Loucy (cell line): ENCODE results near the gene PYROXD2.

Experiments used
- EZH2phosphoT487 ChIP-seq: fragments of 200-600 bp; IDR thresholded peaks from 2 replicates; pipeline ENCODE4 v1.6.1; 2018; ENCODE audit warnings: antibody characterized with exemption, mild to moderate bottlenecking, moderate library complexity, borderline replicate concordance
- TF ChIP-seq, protein P1 (sequence below): fragments of 200-600 bp; sonication (generic); conservative IDR thresholded peaks from 2 replicates; pipeline ENCODE4 v1.5.1; 2014; ENCODE audit warnings: mild to moderate bottlenecking, antibody characterized with exemption, low read length

DNA sequence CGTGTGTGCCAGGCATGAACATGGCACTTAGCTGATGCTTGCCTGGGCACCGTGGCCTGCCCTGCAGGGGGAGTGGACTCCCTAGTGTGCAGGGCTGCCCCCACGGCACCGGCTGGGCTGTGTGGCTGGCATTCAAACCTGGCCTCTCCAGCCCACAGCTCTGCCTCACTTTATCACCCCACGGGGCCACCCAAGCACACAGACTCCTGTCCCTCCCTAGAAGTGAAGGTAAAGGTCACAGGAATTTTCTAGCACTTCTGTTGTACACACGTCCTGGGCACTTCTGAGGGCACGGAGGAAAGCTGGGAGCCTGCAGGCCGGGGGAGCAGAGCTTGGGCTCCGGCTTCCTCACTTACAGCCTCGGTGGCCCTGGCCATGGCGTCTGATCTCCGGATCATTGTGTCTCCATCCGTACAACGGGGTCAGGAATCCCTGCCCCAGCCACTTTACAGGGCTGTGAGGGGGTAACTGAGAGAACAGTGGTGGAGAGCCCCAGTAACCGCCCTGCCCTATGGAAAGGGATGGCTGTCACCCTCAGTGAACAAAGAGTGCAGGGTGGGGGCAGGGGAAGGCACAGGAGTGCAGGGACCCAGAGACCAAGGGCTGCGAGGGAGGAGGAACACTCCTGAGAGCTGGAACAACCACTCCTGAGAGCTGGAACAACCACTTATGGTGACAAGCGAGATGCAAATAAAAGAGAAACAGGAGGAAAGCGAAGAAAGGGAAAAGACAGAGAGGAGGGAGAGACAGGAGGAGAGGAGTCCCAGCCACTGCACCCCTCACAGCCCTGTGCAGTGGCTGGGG lies 3.9 kb upstream of the PYROXD2 start:
- TF ChIP-seq, protein P1, sequence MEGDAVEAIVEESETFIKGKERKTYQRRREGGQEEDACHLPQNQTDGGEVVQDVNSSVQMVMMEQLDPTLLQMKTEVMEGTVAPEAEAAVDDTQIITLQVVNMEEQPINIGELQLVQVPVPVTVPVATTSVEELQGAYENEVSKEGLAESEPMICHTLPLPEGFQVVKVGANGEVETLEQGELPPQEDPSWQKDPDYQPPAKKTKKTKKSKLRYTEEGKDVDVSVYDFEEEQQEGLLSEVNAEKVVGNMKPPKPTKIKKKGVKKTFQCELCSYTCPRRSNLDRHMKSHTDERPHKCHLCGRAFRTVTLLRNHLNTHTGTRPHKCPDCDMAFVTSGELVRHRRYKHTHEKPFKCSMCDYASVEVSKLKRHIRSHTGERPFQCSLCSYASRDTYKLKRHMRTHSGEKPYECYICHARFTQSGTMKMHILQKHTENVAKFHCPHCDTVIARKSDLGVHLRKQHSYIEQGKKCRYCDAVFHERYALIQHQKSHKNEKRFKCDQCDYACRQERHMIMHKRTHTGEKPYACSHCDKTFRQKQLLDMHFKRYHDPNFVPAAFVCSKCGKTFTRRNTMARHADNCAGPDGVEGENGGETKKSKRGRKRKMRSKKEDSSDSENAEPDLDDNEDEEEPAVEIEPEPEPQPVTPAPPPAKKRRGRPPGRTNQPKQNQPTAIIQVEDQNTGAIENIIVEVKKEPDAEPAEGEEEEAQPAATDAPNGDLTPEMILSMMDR = no peak
- TF ChIP-seq EZH2phosphoT487 = no peak
